ENCODE data around the gene PSMA8.
"Not testable (repeated sequence)": the region's sequence is repeated elsewhere in the genome, so short reads cannot be mapped to it uniquely, and the experiment has no call there.

PSMA8 gene

DNA sequence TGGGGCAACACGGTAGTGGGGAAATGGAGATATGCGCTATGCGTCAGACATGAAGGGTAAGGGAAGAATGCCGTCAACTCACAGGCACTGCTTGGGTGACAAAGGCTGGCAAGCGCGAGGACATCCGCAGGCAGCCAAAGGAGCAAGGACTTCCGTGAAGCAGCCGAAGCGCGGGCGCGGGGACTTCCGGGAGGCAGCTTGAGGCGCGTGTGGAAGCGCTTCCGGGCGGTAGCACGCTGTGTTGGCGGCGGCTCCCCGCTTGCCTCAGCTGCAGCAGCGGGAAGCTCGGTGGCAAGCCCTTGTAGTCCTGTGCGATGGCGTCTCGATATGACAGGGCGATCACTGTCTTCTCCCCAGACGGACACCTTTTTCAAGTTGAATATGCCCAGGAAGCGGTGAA lies at the start of gene PSMA8:
TSS of gene PSMA8 (plus strand) at position 218 of the 400 bp plus-strand sequence. CDS start at position 315, 97 bp downstream.
- peak; percentile 12 to 19 (median 15) for DNase-seq

DNA sequence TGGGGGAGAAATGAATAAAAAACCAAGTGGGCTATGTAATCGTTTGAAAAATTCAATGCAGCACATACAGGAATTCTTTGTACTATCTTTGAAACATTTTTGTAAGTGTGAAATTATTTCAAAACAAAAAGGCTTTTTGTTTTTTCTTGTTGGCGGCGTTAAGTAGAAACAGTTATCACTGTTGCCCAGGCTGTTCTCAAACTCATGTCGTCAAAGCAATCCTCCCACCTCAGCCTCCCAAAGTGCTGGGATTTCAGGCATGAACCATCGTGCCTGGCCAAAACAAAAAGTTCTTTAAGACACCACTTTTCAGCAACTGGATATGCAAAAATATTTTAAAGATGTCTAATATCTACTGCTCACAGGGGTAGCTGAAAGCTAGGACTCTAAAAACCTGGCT lies 48.6 kb upstream of the PSMA8 start:
- DNase-seq, result no peak

DNA sequence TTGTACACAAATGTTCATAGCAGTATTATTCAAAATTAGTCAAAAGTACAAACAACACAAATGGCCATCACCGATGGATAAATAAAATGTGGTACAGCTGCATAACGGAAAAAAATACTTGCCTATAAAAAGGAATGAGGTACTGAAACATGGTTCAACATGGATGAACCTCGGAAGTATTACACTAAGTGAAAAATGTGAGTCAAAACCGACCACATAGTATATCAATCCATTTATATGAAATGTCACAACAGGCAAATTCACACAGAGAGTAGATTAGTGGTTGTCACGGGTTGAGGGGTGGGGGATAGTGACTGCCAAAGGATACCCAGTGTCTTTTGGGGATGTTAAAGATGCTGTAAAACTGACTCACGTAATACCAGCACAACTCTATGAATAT lies 46.7 kb upstream of the PSMA8 start:
- DNase-seq, result no peak

DNA sequence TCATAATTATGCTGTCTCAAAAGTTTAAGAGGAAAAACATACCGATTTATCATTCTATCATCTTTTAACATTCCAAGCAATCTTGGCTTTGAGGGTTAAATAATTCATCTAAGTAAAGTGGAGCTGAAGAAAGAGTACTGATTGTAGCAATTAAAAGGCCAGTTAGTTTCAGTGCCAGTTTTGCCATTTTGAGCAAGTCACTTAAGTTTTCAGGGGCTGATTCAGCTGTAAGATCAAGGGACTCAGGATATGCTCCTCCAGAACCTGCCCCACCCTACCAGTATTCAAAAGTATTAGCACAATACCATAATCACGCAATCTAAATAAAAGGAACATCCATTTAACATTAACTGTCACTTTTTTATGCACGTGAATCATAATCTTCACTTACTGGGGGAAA lies 45.2 kb upstream of the PSMA8 start:
- DNase-seq, result no peak

DNA sequence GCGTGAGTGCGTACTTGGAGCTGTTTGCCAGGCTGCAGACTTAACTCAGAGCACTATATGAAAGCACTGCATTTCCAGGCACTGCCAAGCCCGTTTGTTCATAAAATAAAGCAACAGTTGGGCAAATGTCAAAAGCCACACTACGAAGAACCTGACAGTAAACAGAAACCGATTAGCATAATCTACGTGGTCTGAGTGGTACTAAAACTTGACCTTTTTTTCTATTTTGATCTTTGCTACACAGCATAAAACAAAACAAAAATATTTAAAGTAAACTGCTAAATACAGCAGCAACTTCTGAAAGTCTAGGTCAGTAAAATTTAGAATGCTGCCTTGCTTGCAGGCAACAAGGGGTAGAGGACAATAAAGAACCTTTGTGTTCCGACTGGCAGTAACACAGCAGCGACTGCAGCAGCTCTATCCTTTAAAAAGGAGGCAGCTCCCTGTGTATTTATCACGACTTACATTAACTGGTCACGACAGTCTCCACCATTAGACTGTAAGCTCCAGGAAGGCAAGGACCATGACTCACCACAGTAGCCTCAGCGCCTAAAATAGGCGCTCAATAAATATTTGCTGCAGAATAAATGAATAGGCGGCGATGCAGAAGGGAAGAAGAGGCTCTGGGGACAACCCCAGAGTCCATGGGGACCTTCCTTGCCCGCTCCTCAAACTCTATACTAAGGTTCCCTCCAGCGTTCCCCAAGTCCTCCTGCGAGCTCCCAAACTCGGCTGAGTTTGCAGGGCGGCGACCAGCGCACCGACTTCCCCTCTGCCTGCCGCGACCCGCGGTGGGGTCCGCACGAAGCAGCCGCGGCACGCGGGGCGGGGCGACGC lies 44.2 kb upstream of the PSMA8 start:
- no peak for DNase-seq

DNA sequence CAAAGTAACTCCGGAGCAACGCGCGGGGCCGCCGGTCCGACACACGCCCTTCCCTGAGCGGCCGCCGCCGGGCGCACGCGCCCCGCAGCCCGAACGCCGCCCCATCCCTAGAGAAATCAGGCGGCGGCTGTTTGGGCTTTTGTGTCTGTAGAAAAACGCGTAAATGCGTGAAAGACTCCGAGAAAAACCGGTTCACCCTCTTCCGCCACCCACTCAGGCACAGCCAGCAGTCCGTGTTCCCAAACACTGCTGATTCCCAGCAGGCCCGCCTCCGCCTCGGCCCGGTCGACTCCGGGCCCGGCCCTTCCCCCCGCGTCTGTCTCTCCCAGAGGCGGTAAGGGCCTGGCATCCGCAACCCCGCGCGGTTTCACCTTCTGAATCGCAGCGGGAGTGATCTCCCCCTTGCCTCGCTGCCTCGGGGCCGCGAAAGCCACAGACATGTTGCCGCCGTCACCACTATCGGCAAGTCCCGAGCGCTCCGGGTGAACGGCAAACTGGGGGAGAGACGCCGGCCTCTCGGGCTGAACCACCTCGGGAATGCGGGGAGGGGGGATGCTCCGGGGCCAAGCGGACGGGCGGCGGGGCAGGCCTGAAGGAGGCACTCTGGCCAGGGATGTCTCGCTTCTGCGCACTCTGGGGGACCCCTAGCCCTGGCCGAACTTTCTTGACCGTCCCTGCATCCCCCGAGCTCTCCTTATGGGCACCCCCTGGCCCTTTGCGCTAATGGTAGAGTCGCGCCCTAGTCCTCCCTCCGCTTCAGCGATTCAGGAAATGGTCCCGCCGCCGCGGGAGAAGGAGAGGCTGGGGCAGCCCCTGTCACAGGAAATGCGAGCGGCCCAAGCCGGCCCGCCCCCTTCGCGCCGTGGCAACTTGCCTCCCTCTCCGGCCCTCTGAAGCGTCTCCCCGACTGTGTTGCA lies 43.3 kb upstream of the PSMA8 start, which contains the start of gene SS18:
TSS of gene SS18 (minus strand) at position 484 of the 917 bp plus-strand sequence. CDS start at position 440, 44 bp downstream.
- DNase-seq, result peak; percentile 73 to 83 (median 76)

DNA sequence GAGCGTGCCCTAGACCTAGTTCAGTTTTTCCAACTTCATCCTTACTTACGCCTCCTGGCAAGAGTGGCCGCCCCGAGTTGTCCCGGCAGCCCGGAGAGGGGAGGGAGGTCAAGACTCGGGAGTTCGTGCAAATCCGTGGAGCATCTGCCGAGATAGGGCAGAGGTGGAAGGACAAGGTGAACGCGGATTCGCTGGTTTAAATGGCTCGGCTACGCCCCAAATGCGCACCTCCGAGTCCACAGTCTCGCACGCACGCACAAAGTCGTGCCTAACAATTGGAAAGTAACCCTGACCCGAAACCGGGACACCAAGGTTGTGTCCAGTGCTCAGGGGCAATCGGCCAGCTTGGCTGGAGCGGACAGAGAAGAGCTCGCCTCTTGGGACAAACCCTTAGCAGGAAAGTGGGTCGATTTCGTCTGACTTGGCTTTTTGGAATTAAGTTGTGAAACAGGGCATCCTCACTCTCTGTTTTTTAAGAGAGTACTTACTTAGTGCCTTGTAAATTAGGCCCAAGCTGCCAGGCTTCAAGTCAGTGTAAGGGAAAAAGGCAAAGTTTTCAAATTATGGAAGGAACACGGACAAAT lies 42.5 kb upstream of the PSMA8 start:
- DNase-seq, result peak; percentile 31 to 48 (median 44)

DNA sequence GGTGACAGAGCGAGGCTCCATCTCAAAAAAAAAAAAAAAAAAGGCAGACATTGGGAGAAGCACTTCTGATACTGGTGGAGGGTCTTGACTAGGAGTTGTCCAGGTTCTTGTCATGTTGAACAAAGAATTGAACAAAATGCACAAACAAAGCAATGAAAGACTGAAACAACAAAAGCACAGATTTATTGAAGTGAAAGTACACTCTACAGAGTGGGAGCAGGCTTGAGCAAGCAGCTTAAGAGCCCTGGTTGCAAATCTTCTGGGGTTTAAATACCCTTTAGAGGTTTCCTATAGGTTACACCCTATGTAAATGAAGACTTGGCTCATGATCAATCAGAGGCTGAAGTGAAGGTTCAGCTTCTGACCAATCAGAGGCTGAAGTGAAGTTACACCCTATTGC lies 36.8 kb upstream of the PSMA8 start:
- no peak for DNase-seq

DNA sequence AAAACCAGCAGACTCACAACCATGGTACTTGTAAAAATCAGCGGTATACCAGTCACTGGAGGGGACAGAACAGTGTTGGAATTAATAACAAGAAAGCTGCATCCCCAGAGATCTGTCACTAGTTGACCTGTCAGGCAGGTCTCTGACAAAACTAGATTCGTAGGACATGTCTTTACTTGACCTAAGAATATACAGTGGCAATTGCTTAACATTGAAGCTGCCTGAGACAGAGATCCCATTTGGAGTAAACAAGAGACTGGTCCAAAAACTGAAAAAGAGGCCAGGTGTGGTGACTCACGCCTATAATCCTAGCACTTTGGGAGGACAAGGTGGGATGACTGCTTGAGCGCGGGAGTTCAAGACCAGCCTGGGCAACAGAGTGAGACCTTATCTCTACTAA lies 36.1 kb upstream of the PSMA8 start:
- DNase-seq, result no peak

DNA sequence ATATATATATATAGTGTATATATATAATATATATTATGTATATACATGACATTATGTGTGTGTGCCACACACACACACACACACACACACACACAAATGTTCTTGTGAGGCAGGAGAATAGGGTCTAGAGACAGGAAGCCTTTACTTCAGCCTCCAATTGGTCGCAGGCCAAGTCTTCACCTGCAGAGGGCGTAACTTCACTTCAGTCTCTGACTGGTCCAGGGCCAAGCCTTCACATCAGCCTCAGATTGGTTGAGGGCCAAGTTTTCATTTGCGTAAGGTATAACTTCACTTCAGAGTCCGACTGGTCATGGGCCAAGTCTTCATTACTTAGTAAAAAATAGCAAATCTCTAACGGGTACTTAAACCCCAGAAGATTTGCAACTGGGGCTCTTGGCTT lies 30.1 kb upstream of the PSMA8 start:
- DNase-seq, result peak in 2 of 4 experiments; percentile 1 to 4

DNA sequence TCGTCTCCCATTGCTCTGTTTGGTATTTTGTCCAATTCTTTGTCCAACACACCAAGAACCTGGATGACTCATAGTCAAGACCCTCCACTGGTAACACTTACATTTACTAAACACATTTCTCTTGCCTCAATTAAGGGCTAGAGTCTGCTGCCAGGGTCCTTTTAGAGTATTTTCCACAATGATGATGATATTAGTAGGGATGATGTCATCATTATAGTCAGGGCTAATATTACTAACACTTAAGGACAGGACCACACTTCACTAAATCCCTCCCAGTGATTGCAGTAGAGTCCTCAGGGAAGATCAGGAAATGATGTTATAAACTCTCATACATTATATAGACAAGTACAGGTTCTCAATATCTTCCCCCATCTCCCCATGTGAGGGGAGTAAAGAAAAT lies 29.6 kb upstream of the PSMA8 start:
- DNase-seq, result no peak

DNA sequence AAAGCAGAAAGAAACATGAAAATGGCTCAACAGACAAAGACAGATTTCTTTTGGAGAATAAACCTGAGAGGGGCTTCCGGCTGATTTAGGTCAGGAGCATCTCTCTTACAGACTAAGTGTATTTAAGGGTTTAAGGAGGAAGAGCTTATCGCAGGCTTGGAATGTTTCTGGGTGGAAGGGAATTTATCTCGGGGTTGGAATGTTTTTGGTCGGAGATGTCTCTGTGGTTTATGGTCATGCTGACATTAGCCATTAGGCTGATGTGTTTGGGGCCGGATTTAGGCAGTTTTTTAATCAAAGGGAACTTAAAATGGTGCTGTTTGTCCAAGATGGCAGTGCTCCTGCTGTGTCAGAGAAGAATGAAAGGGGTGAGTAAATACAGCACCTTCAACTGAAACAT lies 14.4 kb upstream of the PSMA8 start:
- DNase-seq, result no peak

DNA sequence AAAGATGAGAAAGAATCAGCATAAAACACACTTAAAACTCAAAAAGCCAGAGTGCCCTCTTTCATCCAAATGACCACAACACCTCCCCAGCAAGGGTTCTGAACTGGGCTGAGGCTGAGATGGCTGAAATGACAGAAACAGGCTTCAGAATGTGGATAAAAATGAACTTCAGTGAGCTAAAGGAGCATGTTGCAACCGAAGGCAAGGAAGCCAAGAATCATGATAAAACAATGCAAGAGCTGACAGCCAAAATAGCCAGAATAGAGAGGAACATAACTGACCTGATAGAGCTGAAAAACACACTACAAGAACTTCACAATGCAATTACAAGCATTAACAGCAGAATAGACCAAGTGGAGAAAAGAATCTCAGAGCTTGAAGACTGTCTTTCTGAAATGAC lies 12.2 kb upstream of the PSMA8 start:
- DNase-seq, result no peak

DNA sequence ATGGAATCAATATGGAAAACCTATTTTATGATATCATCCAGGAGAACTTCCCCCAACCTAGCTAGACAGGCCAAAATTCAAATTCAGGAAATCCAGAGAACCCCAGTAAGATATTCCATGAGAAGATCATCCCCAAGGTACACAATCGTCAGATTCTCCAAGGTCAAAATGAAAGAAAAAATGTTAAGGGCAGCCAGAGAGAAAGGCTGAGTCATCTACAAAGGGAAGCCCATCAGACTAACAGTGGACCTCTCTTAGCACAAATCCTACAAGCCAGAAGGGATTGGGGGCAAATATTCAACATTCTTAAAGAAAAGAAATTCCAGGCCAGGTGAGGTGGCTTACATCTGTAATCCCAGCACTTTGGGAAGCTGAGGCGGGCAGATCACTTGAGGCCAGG lies 11.7 kb upstream of the PSMA8 start:
- not testable (repeated sequence) for DNase-seq

DNA sequence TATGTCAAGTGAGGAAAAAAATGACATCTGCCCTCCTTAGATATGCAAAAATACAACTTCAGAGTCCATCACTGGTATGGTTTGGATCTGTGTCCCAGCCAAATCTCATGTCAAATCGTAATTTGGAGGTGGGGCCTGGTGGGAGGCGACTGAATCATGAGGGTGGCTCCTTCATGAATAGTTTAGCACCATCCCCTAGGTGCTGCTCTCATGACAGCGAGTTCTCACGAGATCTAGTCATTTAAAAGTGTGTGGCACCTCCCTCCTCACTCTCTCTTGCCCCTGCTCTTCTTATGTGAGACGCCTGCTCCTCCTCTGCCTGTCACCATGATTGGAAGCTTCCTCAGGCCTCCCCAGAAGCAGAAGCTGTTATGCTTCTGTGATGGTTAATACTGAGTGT lies 5.9 kb upstream of the PSMA8 start:
- DNase-seq, result no peak

DNA sequence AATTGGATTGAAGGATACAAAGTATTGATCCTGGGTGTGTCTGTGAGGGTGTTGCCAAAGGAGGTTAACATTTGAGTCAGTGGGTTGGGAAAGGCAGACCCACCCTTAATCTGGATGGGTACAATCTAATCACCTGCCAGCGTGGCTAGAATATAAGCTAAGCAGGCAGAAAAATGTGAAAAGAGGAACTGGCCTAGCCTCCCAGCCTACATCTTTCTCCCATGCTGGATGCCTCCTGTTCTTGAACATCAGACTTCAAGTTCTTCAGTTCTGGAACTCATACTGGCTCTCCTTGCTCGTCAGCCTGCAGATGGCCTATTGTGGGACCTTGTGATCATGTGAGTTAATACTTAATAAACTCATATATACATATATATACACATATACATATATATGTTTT lies 5.5 kb upstream of the PSMA8 start:
- DNase-seq, result not testable (repeated sequence)

DNA sequence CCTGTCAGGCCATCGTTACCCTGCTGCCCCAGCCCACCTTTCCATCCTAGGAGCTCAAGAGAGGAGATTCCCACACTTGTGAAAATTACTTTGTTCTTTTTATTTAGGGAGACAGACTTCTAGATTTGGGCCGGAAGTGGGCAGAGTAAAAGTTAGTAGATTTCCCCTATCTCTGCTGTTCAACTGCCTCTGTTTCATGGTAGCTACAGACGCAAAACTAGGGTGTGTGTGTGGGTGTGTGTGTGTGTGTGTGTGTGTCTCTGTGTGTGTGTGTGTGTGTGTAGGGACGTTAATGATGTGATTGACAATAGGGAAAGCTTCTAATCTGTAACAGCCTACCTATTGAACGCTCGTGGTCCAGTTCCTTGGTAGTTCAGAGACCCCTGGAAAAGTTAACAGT lies 438 bp downstream of the PSMA8 start:
- no peak for DNase-seq

DNA sequence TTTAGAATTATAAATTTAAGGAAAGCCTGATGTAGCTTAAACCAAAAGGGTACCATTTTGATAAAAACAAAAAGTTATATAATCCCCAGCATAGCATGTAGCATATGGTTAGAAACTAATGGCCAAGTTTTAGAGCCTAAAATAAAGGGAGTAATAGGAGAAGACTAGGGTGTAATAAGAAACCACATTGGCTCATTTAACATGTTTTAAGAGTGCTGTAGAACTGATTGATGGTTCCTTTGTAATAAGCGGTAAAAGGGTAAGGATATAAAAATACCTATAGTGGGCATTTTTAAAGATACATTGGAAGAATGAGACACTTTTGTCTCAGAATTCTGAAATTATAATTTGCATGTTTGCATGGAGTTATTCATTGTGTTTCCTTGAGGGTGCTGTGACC lies 1.9 kb downstream of the PSMA8 start:
- DNase-seq, result no peak

DNA sequence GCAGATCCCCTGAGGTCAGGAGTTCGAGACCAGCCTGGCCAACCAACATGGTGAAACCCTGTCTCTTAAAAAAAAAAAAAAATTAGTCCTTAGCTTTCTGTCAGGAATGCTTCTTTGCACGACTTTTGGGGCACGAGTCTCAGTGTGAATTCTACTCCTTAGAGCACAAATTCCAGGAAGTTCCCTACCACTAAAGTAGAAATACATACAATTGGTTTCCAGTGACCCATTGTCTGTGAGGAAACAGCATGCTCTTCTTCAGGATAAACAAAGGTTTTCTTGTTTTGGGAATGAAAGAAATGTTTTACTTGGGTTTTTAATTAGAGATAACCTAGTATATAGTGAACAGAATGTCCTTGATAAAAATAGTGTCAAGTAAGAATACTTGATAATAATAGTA lies 23.7 kb downstream of the PSMA8 start:
- DNase-seq, result no peak

DNA sequence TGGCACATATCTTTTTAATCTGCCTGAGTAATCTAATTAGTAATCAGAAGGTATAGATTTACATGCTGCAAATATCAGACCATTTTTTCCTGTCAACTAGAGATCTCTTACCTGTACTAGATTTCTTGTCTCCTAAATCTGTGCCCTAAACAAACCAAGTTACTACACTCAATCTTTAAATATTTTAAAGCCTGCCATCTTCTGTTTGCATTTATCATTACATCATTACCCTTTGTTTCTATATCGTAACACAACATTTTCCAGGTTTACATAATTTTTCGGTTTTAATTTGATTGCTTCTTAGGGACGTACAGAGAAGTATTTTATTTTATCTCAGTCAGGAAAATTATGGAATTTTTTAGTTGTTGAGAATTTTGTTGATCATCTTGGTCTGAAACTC lies 25.7 kb downstream of the PSMA8 start:
- DNase-seq, result no peak

DNA sequence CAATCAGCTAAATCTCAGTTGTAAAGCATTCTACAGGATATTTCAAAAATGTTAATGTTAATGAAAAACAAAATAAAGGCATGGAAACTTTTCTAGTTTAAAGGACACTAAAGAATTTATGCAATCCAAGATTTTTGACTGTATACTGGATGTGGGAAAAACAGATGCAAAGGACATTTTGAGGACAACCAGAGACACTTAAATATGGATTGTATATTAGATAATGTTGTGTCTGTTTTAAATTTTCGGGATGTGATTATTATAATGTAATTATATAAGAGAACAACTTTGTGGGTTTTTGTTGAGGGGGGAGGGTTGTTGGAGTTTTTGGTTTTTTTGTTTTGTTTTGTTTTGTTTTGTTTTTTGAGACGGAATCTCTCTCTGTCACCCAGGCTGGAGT lies 30.9 kb downstream of the PSMA8 start:
- no peak for DNase-seq

DNA sequence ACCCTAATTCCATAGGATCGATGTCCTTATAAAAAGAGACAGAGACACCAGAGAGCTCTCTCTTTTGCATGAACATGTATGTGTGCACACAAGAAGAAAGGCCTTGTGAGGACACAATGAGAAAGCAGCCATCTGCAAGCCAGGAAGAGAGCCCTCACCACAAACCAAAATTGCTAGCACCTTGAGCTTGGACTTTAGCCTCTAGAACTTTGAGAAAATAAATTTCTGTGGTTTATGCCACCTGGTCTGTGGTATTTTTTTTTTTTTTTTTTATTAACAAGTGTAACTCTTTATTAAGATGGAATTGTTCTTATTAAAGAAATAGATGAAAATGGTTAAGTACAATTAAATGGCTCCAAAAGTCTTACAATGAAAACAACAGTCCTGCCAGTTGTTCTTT lies 33.9 kb downstream of the PSMA8 start:
- not testable (repeated sequence) for DNase-seq

DNA sequence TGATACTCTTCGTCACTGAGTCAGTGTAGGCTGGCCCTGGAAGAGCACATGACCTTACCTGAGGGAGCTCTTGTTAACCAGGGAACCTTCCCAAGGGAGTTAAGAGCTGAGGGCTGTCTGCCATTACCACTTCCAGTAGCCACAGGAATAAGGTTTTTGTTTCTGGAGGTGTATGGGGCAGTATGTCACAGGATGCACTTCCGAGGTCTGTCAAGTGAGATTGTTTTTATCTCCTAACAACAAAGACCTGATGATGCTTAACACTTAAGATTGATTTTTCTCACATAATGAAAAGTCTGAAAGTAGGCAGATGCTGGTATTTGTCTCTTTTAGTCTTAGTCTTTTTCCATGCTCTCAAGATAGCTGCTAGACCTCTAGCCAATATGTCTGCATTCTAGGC lies 41.8 kb downstream of the PSMA8 start:
- no peak for DNase-seq

All from activated CD4-positive, CD25-positive, alpha-beta regulatory T cell (primary cell).